Right ventricle myocardium inferior (tissue), 1 donor: Measurements from ENCODE around the gene HPN. TPM values are rescaled to one million over a fixed set of nuclear protein-coding genes. Genes with fewer than 3 reads are reported as not detected.

Source experiments
- ATAC-seq: fragments of 200-7000 bp; cut with Tn5 transposase; one replicate; pipeline ENCODE4 v1.9.1; 2020; ENCODE audit warnings: mild to moderate bottlenecking, moderate library complexity
- DNase-seq: peaks from one replicate; pipeline ENCODE4 v3.0.0; 2021; ENCODE audit errors: missing footprints
- intact Hi-C: fragments of 100-400 bp; cut with DNase I; formaldehyde crosslinking; loops from one replicate; pipeline ENCODE4 v1.11.0; 2022
- total RNA-seq: library from RNA; stranded (reverse); fragmentation: NEBNext Ultra II Directional; extraction: Animal tissue kit (Norgen Biotek cat#: 25700); gene quantifications from one replicate; pipeline ENCODE4 v1.2.1, GENCODE V29; 2021
- donor health status: DM: no; HTN: yes; CAD: no; lungs with severe emphysema.

The HPN gene
- total RNA-seq, 1 donor from 2014 or later, result 5.5 TPM

- ATAC-seq, result no peak
- intact Hi-C loops, result no loop called here
- DNase-seq, result no peak
Observed at GRCh38 chr19:35105411-35106290, 64.1 kb downstream of the HPN start.

DNA sequence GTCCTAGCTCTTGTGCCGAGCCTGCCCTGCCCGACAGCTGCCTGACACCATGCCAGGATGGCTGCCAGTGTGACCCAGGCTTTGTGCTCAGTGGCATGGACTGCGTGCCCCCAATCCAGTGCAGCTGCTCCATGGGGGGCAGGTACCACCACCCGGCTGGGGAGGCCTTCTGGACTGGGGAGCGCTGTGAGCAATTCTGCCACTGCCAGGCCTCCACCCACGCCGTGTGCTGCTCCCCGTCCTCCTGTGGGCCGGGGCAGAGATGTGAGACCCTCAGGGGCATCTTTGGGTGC is 64.7 kb downstream of the HPN start:
- DNase-seq (no peak), ATAC-seq (no peak)
- intact Hi-C loops, result no loop called here

- no peak for ATAC-seq
- intact Hi-C loops, result no loop called here
- no peak for DNase-seq
Observed at GRCh38 chr19:35106898-35107541, 65.5 kb downstream of the HPN start.

DNA sequence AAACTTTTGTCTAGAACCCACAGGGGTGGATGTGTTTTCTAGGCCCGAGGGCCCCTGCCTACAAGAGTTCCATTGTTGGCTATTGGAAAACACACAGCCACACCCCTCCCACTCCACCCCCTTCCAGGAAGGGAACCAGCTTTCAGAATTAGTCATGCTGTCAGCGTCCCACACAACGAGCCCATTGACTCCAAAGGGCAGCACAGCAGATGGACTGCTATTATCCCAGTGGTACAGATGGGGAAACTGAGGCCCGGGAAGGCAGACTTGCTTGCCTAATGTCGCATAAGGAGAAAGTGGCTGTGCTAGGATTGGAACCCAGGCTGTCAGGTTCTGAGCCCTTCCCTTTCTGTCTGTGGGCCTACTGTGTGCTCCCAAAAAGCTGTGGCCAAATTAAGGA is 66.0 kb downstream of the HPN start:
- ATAC-seq (peak; percentile 47), DNase-seq (no peak)
- intact Hi-C loops, result no loop called here

GRCh38 chr19:35108730-35109129 is 67.2 kb downstream of the HPN start:
- intact Hi-C loops, result no loop called here
- DNase-seq (no peak), ATAC-seq (no peak)

DNA sequence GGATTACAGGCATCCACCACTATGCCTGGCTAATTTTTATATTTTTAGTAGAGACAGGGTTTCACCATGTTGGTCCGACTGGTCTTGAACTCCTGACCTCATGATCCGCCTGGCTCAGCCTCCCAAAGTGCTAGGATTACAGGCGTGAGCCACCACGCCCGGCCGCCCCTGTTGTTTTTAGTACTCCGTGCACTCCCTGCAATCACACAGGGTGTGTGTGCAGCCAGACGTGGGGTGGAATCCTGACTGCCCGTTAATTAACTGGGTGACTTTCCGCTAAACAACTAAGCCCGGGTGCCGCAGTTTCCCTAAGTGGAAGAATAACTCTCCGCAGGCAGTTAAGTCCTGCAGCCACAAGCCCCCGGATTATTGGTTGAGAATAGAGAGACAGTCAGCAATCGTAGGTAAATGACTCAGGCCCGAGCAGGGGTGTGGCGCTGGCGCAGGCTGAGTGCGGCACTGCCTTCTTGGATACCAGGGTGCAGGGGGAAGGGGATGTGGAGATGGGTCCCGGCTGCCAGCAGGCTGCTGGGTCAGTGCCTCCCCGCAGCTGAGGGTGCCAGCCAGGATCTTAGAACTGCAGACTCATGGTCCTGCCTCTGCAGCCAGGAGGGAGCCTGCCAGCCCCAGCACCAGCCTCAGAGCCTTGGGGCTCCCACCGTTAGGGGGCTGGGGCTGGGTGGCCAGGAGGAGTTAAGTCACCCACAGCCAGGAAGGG is 68.0 kb downstream of the HPN start:
- no peak for DNase-seq
- ATAC-seq, result no peak
- intact Hi-C loops, result no loop called here

DNA sequence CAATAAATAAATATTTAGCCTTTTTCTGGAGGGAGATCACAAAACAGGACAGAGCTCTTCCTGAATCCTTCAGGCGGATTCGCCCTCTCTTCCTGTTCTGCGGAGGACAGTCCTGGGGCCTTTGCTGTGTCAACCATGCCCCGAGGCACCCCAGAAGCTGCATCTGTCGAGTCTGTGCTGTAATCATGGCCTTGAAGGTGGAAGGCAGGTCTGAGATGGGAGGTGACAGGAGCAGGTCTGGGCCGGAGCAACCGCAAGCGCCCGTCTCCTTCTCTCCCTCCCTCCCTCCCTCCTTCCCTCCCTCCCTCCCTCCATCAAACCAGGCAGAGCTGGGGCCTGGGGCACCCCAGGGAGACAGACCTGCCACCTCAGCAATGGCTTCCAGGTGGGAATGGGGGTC is 69.5 kb downstream of the HPN start:
- DNase-seq (no peak), ATAC-seq (no peak)
- intact Hi-C loops, result no loop called here

DNA sequence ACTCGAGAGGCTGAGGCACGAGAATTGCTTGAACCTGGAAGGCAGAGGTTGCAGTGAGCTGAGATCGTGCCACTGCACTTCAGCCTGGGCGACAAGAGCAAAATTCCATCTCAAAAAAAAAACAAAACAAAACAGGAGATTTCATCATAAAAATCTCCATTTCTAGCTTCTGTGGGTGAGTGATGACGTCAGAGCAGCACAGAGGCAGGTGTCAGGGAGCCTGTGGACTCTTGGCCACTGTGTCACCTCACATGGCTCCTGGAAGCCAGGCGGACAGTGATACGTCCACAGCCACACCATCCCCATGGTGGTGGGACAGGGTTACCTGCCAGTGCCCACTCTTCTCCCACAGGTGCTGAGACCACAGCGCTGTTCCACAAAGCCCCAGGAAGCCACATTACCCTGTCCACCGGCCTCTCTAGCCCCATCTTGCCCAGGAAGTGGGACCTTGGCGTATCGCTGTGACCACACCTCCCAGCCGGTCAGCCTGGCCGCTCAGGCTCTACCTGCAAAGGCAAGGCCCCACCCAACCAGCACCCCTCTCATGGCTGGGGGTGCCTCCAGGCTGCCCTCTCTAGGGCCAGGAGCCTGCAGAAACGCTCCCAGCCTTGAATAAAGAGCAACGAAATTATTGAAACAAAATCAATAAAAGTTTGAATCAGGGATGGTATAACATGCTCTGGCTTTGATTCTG is 71.6 kb downstream of the HPN start:
- ATAC-seq (no peak), DNase-seq (no peak)
- intact Hi-C loops, result no loop called here

DNA sequence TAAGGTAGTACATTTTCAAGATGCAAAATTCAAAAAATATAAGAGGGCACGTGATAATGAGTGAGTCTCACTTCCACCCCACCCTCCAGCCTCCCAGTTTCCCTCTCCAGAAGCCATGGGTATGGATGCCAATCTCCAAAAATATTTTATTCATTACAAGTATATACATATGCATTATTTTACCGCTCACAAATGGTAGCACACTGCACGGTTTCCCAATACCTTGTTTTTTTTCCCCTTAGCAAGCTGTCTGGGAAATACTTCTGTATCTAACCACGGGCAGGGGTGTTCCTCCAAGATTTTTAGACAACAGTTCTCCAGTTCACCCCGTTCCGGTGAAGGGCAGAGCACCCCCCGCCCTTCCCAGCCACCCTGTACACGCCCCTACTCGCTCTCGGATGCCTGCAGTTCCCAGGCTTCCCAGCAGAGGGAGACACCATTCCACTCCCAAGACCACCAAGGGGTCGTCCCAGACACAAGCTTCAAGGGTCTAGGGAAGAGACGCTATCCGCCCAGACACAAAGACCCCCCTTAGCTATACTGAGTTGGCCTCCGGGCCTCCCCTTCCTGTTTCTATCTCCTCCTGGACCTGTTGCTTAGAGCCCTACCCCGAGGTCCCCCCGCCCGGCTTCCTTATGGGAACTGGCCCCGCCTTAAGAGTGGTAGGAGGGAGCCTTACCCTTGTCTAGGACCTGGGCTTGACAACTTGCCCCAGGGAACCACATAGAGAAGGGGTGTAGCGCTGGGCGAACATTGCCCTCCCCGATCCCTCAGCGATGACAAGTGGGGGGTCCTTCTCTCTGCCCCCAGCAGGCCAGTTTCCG is 73.0 kb downstream of the HPN start:
- no peak for DNase-seq
- intact Hi-C loops, result loop anchor here (1.0 kb wide), 1 partner anchor 21 kb away; the partner anchor contains the start of gene LGI4
- peak; percentile 86 for ATAC-seq

DNA sequence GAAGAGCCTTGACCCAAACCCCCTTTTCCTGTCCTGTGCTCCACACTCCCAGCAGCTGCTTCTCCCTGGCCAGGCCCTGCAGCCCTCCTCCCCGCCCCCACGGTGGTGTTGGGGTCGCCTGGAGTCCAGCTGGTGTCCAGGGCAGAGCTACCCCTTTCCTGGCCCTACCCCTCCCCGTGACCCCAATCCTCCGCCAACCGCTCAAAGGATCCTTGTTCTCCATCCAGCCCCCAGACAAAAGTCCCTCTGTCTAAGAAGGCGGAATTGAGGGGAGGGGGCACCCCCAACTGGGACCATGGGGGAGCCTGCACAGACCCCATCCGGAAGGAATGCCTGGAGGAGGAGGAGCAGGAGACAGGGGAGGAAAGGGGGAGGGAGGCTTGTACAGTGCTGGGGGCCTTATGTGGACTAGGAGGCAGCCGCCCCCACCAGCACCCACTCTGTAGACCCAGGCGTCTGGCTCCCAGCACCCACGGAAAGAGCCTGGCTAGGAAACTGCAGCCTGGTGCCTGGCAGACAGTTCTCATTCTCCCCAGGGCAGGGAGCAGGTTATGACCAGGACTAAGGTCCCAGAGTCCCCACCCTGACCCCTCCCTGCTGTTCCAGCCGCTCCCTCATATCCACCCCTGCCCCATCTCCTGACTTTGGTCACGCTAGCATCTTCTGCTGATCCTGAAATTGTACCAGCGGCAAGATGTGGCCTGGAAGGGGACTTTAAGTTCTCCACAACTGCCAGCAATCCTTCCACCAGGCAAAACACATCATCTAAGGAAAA is 73.8 kb downstream of the HPN start, which contains the start of gene FXYD3:
Gene FXYD3, plus strand, starts transcription at position 647 of the 775 bp plus-strand sequence. CDS start 3,554 bp downstream, outside the sequence.
- DNase-seq, result no peak
- intact Hi-C loops, result no loop called here
- ATAC-seq, result peak; percentile 18

Other genes with a start within 250 kb of the HPN start
- gene ZNF30, start 114.8 kb upstream of the HPN start, total RNA-seq, result 2.6 TPM
- 3.0 TPM for gene ZNF792, start 77.5 kb upstream of the HPN start, total RNA-seq
- 25.8 TPM for gene GRAMD1A, start 41.4 kb upstream of the HPN start, total RNA-seq
- 44.3 TPM for gene SCN1B, start 11.3 kb upstream of the HPN start, total RNA-seq
- gene FXYD3, start 74.1 kb downstream of the HPN start, total RNA-seq, result 2.3 TPM
- gene LGI4, start 93.3 kb downstream of the HPN start, total RNA-seq, result 10.0 TPM
- gene FXYD1, start 97.1 kb downstream of the HPN start, total RNA-seq, result 556 TPM
- not detected for gene FXYD7, start 101.5 kb downstream of the HPN start, total RNA-seq
- gene FXYD5, start 113.0 kb downstream of the HPN start, total RNA-seq, result 23.5 TPM
- gene FAM187B, start 187.0 kb downstream of the HPN start, total RNA-seq, result not detected
- gene LSR, start 207.3 kb downstream of the HPN start, total RNA-seq, result 6.8 TPM
- 151 TPM for gene USF2, start 227.2 kb downstream of the HPN start, total RNA-seq
- gene HAMP, start 240.8 kb downstream of the HPN start, total RNA-seq, result not detected